Type B pancreatic cell (in vitro differentiated cells): ENCODE measurements around the gene MTMR3. TPM values are rescaled to one million over a fixed set of nuclear protein-coding genes. Genes with fewer than 3 reads are reported as not detected.

Experiments used
- DNase-seq: peaks from one replicate; pipeline ENCODE4 v3.0.0; 2021; ENCODE audit warnings: mixed read lengths; ENCODE audit not compliant: unreplicated experiment; ENCODE audit errors: extremely low spot score
- H3K27ac Mint-ChIP-seq: 2 replicates; pipeline ENCODE4 v1.8.0; 2021; ENCODE audit warnings: mild to moderate bottlenecking, mixed read lengths
- H3K27me3 Mint-ChIP-seq: 2 replicates; pipeline ENCODE4 v1.8.0; 2021; ENCODE audit warnings: mixed read lengths
- H3K36me3 Mint-ChIP-seq: 2 replicates; pipeline ENCODE4 v1.8.0; 2021; ENCODE audit warnings: mixed read lengths
- H3K4me1 Mint-ChIP-seq: one replicate; pipeline ENCODE4 v1.8.0; 2021; ENCODE audit warnings: mixed read lengths; ENCODE audit not compliant: unreplicated experiment
- H3K4me3 Mint-ChIP-seq: 2 replicates; pipeline ENCODE4 v1.8.0; 2021; ENCODE audit warnings: mild to moderate bottlenecking, mixed read lengths
- H3K9me3 Mint-ChIP-seq: 2 replicates; pipeline ENCODE4 v1.8.0; 2021; ENCODE audit warnings: mixed read lengths
- total RNA-seq: library from RNA; stranded (reverse); gene quantifications from 2 replicates; pipeline ENCODE4 v1.2.1, GENCODE V29; 2021; ENCODE audit warnings: low replicate concordance
- TF ChIP-seq, protein P1 (sequence below): fragments of 200-600 bp; sonication (generic); conservative IDR thresholded peaks from 2 replicates; pipeline ENCODE4 v1.5.0; 2021; ENCODE audit warnings: antibody characterized with exemption, mild to moderate bottlenecking

The MTMR3 gene
- total RNA-seq, 1 donor from 2014 or later = 54.3 TPM

DNA sequence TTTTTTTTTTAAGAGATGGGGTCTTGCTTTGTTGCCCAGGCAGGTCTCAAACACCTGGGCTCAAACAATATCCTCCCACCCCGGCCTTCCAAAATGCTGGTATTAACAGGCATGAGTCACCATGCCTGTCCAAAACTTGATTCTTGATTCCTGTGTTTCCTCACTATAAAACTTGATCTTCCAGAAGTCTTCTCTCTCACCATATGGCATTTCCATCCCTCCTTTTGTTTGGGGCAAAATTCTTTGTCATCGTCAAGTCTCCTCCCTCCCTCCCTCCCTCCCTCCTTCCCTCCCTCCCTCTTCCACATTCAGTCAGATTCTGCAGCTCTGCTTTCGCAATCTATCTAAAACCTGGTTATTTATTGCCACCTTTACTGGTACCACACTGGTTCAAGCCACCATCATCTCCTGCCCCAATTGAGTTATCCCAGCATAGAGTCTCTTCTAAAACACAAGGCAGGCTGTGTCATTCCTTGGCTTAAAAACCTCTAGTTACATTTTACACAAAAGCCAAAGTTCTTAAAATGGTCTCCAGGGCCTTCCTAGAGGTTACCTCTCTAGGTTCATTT is 132.3 kb downstream of the MTMR3 start:
- no peaks in the 10 kb centered on the region for H3K27me3 Mint-ChIP-seq
- H3K4me1 Mint-ChIP-seq = no peaks in the 10 kb centered on the region
- TF ChIP-seq, protein P1, sequence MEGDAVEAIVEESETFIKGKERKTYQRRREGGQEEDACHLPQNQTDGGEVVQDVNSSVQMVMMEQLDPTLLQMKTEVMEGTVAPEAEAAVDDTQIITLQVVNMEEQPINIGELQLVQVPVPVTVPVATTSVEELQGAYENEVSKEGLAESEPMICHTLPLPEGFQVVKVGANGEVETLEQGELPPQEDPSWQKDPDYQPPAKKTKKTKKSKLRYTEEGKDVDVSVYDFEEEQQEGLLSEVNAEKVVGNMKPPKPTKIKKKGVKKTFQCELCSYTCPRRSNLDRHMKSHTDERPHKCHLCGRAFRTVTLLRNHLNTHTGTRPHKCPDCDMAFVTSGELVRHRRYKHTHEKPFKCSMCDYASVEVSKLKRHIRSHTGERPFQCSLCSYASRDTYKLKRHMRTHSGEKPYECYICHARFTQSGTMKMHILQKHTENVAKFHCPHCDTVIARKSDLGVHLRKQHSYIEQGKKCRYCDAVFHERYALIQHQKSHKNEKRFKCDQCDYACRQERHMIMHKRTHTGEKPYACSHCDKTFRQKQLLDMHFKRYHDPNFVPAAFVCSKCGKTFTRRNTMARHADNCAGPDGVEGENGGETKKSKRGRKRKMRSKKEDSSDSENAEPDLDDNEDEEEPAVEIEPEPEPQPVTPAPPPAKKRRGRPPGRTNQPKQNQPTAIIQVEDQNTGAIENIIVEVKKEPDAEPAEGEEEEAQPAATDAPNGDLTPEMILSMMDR = no peak
- no peak overlapping the region for H3K27ac Mint-ChIP-seq
- DNase-seq = no peak
- H3K36me3 Mint-ChIP-seq = peaks cover 27% of the 10 kb centered on the region
- H3K9me3 Mint-ChIP-seq = no peaks in the 10 kb centered on the region
- no peak overlapping the region for H3K4me3 Mint-ChIP-seq

DNA sequence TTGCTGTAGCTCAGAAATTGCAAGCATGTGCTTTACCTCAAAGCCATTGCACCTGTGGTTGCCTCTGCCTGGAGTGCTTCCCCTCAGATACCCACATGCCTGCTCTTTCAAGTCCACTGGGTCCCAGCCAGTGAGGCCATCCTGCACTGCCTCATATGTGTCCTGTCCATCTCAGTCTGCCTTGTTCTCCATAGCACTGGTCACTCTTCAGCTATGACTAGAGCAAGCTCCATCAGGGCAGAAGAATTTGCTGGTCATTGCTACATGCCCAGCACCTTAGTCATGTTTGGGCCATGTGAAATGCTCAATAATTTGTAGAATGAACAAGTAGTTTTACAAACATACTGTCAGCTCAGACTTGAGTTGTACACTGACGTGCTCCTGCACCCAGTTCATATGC is 132.9 kb downstream of the MTMR3 start:
- Mint-ChIP-seq H3K27ac (no peak overlapping the region), H3K9me3 (no peaks in the 10 kb centered on the region), H3K27me3 (no peaks in the 10 kb centered on the region), H3K4me3 (no peak overlapping the region), H3K4me1 (no peaks in the 10 kb centered on the region), H3K36me3 (peaks cover 27% of the 10 kb centered on the region)
- no peak for DNase-seq
- TF ChIP-seq, protein P1 = no peak

DNA sequence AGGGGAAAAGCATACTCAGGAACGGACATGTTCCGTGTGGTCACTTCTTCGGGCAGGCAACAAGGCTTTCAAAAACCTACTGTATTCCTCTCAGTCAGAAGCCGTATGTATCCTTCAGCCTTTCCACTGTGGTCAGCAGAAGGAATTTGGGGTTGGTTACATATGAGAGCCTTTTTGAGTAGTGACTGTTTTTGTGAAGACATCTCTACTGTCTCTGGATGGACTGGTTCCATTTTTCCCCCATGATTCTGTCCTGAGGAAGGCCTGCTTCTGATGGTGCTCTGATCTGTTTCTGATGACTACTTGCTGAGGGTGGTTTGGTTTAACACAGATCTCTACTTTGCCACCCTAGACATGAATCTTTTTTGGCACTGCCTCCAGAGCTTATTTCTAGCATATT is 133.6 kb downstream of the MTMR3 start:
- TF ChIP-seq, protein P1 = no peak
- H3K9me3 Mint-ChIP-seq = no peaks in the 10 kb centered on the region
- DNase-seq = no peak
- H3K4me1 Mint-ChIP-seq = no peaks in the 10 kb centered on the region
- H3K36me3 Mint-ChIP-seq = peaks cover 32% of the 10 kb centered on the region
- no peak overlapping the region for H3K27ac Mint-ChIP-seq
- no peaks in the 10 kb centered on the region for H3K27me3 Mint-ChIP-seq
- H3K4me3 Mint-ChIP-seq = no peak overlapping the region

DNA sequence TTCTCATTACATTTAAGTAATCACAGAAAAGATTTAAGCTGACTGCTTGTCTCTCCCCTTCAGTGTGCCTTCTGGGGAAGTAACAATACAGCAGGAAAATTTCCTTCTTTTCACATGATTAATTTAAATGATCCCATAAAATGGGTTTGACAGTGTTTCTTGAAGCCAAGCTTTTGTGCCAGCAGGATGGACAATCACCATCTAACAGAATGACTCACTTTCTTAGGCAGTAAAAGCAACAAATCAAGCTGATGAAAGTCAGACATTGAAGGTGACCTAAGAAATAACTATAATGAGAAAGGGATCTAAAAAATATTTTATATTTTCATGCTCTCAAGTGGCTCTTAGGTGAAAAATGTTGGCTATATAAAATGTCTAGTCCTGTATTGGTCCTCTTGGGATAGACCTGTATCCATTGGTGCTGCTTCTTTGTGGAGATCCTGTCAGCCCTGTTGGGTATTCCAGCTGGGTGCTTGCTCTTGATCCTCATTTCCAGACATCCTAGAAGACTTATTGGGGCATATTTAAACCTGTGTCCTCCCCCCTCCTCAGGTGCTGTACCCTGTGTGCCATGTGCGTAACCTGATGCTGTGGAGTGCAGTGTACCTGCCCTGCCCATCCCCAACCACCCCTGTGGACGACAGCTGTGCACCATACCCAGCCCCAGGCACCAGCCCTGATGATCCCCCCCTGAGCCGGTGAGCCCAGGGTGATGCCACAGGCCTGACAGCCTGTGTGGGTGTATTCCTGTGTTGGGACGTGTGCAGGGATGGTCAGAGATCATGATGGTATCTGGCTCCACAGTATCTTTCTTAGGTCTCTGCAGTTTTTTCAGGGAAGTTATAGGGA is 134.6 kb downstream of the MTMR3 start:
- Mint-ChIP-seq H3K27me3 (no peaks in the 10 kb centered on the region), H3K9me3 (no peaks in the 10 kb centered on the region), H3K36me3 (peaks cover 35% of the 10 kb centered on the region), H3K4me3 (no peak overlapping the region), H3K4me1 (no peaks in the 10 kb centered on the region), H3K27ac (no peak overlapping the region)
- TF ChIP-seq, protein P1 = no peak
- DNase-seq = no peak

DNA sequence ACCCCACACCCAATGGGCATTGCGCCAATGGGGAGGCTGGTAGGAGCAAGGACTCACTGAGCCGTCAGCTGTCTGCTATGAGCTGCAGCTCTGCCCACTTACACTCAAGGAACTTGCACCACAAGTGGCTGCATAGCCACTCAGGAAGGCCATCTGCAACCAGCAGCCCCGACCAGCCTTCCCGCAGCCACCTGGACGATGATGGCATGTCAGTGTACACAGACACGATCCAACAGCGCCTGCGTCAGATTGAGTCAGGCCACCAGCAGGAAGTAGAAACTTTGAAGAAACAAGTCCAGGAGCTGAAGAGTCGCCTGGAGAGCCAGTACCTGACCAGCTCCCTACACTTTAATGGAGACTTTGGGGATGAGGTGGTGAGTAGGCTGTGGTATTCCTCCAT is 137.5 kb downstream of the MTMR3 start:
- Mint-ChIP-seq H3K27me3 (no peaks in the 10 kb centered on the region), H3K27ac (no peak overlapping the region), H3K36me3 (peaks cover 44% of the 10 kb centered on the region), H3K9me3 (no peaks in the 10 kb centered on the region), H3K4me1 (peaks cover 6% of the 10 kb centered on the region), H3K4me3 (no peak overlapping the region)
- DNase-seq = no peak
- TF ChIP-seq, protein P1 = no peak
